Lung microvascular endothelial cell (primary cell): Measurements from ENCODE around the gene GYG1. TPM values are rescaled to one million over a fixed set of nuclear protein-coding genes. Genes with fewer than 3 reads are reported as not detected.
A peak's percentile ranks its signal among the peaks of the same experiment; 100 is the strongest.
"Not testable (repeated sequence)": the region's sequence is repeated elsewhere in the genome, so short reads cannot be mapped to it uniquely, and the experiment has no call there.

ENCODE experiments used
- DNase-seq, 2 donors: peaks; one replicate each; pipeline versions ENCODE4 v3.0.0 to v3.0.0-alpha.2; 2010; ENCODE audit warnings: low read depth in 2 of 2
- total RNA-seq: library from RNA; depleted of rRNA; stranded (reverse); fragments of >200 nt; gene quantifications from 2 replicates; pipeline ENCODE4 v1.2.1, GENCODE V29; 2014

The GYG1 gene
- total RNA-seq, 1 donor from 2014 or later = 38.3 TPM

DNA sequence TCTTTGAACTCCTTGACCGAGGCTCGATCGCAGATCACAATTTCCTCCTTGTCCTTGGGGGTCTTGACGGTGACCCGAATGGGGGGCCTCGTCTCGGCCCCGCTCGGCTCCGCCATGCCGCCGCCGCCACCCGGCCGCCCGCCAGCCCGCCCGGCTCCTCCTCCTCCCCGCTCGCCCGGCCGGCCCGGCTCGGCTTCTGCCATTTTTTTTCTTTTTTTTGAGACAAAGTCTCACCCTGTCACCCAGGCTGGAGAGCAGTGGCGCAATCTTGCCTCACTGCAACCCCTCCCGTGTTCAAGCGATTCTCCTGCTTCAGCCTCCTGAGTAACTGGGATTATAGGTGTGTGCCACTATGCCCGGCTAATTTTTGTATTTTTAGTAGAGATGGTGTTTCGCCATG, 3.8 kb upstream of the GYG1 start:
- DNase-seq = not testable (repeated sequence)

DNA sequence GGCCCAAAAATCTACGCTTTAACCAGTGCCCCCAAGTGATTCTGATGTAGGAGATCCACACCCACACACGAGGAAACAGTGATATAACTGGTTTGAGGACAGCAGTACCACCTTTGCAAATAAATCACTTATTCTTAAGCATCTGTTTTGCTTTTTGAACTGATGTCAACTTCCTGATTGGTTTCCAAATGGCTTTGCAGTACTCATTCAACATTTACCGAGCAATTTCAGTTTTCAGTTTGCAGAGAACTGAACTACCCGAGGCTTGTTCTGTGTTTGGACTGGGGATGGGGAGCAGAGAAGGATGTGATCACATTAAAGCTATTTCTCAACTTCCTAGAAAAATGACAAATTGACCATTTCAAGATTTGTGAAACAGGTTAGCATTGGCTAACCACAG, 1.1 kb upstream of the GYG1 start:
- no peak for DNase-seq

DNA sequence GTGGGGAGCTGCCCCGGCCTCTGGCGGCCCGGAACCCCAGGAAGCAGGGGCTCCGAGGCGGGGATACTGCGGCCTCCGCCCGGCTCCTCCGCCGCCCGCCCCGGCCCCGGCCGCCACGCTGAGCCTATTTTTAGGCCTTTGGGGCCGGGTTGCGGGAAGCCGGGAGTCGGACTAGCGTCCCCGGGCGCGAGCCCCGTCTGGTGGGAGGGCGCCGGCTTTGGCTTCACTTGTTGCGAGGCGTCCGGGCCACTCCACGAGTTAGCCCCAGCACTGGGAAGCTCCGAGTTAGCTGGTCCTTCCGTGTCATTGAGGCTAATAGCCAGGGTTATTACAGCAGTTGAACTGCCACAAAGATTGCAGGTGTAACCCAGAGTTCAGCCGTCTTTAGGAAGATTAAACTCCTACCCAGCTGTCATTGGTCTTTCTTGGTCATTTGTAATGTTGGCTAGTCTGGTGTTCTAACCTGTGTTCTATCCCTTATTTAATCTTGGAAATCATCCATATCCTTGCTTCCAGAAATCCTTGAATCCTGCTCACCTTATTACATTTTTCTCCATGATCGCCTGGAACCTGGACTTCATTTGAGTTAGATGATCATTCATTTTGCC, 791 bp downstream of the GYG1 start:
- peak; percentile 57 to 61 for DNase-seq

DNA sequence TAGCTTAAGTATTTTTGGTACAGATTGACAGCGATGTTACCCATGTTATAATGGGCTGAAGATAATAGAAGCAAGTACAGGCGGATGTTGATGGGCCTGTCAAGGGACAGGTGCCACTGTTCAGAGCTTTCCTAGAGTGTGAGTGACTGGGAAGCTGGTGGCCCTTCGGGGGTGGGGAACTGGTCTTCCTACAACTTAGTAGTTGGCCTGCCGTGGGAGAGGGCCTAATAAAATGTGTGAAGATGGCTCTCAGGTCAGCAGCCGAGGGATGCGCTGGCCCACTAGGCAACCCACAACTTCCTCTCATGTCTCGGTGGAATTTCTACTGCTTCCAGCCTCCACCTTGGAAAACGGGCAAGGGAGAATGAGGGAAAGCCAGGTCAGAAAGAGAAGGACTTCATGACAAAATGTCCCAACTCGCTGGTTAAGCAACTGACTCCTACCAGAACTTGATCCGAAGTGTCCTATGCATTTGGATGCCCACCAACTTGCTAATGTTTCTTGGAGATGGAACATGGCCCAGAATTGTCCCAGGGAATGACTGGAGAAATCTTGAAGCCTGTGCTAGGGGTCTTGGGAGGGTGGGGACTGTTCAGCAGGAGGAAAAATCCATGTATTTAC, 1.4 kb downstream of the GYG1 start:
- DNase-seq = no peak

DNA sequence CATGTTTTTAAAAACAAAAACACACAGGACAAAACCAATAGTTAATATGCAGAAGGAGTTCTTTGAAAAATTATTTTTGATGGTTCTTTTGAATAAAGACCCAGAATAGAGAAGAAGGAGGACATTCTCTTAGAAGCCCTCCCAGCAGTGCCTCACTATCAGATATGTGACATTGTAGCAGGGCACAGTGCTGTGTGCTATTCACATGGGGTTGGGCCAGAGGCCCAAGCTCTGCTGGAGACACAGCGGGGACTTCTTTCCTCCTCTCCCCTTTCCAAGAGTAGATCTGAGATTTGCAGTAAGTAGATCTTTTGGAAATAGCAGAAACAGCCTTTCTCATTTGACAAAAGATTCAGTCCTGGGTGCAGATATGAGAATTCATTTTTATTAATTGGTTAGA, 6.3 kb downstream of the GYG1 start:
- no peak for DNase-seq

DNA sequence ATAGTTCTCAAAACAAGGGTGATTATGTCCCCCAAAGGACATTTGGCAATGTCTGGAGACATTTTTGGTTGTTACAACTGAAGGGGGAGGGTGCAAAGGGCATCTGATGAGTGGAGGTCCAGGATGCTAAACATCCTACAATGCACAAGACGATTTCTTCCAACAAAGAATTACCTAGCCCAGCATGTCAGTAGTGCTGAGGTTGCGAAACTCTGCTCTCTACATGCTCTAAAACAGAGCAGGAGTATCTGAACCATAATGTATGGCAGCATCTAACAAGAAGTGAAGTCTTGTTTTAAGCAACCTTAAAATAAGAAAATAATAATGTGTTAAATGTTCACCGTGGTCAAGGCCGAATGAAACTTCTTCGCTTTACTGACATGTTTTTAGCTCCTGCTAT, 7.0 kb downstream of the GYG1 start:
- DNase-seq = no peak

DNA sequence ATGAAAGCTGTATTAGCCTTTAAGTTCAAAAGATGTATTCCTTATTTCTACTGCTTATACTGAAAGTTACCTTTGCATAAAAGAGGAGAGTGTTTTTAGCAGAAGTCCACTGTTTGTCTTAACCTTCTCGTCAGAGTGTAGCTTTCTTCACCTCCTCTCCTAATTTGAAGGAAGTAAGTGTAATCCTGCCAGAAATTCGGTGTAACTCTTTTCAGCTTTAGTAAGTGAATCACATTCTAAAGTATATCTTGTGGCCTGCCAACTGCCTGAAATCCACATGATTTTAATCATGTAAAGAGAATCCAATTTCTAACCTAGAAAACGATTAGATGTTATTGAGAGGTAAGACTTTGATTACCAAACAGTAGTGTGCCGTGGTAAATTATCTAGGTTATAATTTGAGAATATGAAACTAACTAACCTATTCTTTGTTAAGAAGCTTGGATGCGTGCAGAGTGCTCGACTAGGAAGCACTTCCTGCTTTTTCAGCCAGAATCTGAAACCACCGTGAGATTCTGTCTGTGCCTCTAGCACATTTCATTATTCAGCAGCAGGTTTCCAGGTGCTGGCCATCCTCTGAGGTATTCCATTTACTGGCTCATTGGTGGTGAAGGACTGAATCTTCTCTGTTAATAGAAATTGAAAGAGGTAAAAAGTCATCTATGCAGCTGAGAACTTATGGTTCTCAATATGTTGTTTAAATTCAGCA, 7.5 kb downstream of the GYG1 start:
- DNase-seq = peak in 1 of 2 donors; percentile 46

DNA sequence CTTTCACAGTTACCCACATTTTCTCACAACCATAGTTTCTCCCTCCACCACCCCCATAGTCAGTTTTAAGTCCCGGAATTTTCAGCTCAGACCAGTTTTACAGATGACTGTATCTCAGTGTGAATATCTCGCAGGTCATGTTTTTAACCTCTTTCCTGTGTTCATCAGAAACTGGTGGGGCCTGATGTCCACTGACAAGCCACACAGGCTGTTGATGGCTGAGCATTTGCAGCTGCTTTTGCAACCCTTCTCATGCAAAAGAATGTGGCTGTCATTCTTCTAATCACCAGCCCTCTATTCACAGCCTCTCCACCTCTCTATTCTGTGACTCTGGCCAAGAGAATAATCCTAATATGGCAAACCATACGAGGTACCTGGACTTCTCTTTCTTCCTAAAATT, 8.5 kb downstream of the GYG1 start:
- no peak for DNase-seq

DNA sequence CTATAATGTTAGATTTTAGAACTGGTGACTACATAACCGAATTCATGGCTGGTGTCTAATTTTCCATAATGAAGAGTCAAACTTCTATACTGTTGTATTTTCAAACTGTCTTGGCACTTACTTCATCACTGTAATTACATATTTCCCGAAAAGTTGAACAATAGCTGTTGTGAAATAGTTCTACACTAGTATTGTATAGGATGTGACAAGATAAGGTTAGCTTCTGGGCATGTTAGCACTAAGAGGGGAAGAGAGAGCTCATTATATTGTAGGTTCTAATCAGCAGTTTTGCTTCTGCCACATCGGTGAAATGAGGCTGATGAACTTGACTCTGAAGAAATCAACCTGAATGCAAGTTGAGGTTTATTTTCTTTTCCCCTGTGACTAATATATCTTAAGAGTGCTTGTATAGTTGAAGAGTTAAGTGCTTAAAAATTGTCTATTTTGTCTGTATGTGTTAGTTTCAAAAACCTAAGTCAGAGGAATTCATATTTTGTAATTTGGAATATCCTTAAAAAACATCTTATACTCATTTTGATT, 8.9 kb downstream of the GYG1 start:
- DNase-seq = no peak

DNA sequence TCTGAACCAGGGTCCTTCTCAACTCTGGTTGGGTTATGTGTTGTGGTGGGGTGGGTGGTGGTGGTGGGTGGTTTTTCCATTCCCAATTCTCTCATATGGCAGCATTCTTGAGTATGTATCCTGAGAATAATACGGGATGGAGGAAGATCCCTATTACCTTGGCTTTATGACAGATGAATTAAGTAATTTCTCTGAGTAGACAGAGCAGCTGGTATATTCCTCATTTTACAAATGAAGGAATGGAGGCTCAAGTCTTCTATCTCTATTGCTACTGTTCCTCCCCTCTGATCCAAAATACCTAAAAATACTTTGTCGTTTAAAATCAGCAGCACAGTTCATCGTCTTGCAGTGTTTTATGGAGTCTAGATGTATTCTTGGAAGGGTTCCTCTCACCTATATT, 10.4 kb downstream of the GYG1 start:
- DNase-seq = no peak

DNA sequence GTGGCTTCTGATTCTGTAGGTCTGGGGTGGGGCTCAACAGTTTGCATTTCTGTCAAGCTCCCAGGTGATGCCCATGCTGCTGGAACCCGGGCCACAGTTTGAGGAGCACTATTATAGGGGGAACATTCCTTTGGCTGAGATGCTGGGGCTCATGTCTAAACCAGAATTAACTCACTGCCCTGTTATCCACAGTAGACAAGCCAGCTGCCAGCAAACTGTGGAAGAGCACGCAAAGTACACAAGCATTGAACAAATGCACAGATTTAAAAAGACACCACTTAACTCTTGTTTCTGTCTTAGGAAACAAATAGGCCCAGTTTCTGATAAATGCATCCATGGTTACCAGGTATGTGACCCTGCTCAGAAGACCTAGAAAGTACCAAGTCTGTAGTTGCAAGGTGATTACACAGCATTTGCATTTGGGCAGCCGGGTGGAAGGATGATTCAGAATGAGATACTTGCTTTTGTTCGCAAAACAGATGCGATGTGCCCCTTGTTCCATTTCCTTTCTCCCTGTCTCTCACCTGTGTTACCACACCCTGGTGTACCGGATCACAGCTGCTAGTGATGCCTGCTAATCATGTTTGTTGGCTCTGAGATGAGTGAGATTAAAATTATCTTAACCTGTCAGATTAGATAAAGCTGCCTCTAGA, 12.4 kb downstream of the GYG1 start:
- DNase-seq = no peak

DNA sequence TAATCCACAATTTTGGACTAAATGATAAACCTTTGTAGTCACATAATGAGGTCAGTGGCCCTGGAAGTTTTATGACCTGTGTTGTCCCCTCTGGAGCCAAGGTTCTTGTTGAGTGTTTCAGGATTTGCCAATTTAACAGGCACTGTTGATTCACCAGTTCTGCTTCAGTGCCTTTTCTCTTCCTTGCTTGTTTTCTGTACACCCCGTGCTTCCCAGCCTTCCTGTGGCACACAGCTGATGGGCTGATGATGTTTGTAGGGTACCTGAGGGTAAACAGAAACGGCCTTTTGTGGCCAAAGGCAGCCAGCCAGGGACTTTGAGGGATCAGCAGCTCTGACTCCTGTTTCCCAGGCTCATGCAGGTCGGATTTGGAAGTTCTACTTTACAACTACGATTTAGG, 13.3 kb downstream of the GYG1 start:
- DNase-seq = peak in 1 of 2 donors; percentile 29

DNA sequence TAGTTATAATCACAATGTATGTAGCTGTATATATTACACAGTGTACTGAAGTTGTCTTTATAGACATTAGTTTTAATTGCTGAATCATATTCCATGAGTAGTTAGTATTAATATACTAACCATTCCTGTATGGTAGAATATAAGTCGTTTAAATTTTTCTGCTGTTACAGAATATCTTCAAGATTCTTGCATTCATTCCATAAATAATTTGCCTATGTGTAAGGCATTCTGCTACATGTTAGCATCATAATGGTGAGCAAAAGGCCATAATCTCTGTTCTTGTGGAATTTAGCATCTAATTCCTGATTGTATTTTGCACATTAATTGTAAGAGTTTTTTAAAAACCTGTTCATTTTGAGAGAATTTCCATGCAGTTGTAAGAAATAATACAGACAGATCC, 14.1 kb downstream of the GYG1 start:
- DNase-seq = no peak

DNA sequence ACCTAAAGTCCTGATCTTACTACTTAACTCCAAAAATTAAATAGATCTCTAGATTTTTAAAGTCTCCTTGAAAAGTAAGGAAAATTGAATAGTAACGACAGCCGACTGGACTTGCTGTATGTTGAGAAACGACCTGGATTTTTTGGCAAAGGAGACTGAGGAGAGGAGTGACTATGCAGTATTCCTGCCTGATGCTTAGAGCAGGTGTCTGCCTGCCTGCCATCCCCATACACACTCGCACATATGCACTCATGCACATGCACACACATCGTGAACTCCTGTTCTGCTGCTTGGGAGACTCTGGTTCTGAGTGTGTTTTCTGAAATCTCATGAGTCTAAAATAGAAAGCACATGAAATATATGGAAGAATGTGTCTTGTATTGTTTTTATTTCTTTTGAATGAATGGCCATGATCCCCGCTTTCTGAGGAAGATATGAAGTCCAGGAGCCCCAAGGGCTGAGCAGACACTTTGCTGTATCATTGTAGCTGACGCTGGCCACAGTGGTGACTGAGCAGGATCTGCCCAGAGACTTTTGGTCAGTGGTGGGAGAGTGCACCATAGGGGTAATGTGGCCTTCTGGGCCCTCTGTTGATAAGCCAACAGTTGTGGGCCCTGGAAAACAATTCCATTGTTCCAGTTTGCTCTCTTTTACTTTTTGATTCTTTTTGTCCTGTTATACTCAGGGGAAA, 16.4 kb downstream of the GYG1 start:
- DNase-seq = no peak

DNA sequence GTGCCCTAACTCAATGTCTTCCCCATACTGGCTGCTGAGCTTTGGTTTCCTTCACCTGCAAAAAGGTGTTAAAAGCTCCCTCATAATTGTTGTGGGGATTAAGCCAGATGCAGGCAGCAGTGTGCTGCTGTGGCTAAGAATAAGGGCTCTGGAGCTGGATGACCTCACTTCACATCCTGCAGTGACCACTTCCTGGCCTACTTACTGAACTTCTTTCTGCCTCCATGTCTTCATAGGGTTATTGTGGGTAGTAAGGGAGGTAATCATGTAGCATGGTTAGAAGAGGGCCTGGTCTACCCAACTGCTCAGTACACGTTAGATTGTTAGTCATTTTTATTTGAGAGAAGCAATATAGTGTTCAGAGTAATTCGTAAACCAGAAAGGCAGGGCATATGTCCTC, 18.4 kb downstream of the GYG1 start:
- DNase-seq = peak in 1 of 2 donors; percentile 55

DNA sequence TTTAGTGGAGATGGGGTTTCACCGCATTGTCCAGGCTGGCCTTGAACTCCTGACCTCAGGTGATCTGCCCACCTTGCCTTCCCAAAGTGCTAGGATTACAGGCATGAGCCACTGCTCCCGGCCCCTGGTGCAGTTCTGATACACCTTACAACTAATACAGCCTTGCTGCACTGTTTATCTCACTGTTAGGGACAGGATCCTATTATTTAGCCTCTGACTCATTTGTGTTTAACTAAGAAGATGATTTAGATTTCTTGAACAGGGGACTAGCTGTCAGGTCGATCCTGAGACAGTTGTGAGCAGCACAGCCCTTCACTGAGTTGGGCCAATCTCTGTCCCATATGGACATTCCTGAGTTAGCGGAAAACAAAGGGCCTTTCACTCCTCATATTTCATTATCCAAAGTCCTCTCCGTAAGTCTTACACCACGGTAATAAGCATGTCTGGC, 19.2 kb downstream of the GYG1 start:
- DNase-seq = no peak

DNA sequence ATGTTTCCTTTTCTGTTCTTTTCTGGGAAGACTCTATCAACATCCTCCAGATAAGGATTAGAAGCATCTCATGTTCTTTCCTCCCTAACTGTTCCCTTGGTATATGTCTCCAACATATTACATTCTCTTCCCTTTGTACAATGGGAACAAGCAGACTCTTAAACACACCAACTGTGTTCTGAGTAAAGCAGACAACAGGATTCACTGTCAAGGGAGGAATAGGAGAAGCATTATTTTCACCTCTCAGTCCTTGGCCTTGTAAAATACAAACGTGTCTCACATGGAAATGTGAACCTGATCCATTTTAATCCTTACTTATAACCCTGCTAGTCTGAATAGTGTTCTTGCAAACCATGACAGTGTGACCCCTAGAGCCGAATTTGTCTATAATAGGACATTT, 19.6 kb downstream of the GYG1 start:
- no peak for DNase-seq

DNA sequence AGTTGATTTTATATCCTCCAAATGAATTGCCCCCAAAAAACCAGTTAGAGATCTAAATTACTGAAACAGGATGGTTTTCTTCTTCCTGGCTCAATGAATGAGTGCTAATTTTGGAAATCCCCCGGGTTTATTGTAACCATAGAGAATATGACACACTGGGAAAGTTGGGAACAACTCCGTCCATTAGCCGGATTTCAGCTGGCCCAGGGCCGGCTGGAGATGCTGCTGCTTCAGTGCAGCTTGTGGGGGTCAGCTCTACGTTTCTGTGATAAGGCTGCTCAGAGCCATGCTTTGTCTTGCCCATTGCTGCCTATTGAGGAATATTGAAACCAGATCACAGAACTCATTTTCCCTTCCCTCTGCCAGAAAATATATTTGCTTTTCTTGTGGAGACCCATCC, 20.3 kb downstream of the GYG1 start:
- no peak for DNase-seq

DNA sequence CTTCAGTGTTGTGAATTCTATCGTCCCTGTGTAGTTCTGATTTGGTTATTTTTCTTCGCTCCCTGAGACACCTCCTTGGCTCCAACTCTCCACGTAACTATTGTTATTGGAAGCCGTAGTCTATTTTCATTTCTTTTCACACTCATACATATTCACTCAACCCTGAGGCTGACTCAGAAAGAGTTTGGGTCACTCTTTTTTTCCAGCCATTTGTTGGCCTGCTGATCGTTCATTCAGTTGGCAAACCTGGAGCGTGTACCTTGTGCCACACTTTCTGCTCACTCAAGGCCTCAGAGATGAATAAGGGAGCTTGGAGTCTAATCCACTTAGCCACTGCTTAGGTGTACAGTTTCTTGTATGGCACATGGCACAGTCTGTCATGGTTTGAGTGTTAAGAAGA, 22.4 kb downstream of the GYG1 start:
- no peak for DNase-seq

DNA sequence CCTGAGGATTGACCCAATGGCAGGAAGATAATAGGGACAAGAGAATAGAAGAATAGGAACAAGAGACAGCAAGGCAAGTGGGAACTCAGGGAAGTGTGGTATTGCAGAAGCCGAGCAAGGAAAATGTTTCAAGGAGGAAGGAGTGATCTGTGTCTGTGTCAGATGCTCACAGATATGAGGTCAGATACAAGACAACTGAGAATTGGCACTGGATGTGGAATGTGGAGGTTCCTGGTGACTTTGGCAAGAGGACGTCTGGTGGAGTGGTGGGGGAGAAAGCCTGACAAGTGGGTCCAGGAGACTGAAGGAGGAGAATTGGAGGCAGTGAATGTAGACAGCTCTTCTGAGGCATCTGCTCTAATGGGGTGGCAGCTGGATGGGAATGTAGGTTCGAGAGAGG, 24.1 kb downstream of the GYG1 start:
- DNase-seq = peak in 1 of 2 donors; percentile 27

DNA sequence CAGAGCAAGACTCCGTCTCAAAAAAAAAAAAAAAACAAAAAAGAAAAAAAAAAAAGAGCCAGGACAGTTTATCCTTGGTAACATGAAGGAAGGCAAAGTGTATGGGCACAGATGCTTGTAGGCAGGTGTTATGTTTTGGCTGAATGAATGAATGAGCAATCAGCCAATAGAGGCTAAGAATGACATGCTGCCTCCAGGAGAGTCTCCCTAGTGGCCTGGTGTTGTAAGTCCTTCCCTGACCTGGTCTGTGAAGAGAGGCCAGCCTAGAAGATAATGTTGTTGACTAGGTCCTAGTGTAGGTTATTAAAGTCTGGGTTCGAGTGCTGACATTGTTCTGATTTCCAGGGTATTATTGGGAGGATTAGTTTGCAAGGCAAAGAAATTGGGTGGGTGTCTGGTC, 24.9 kb downstream of the GYG1 start:
- DNase-seq = no peak
